HepG2 (cell line): ENCODE data around the gene PPOX. TPM values are rescaled to one million over a fixed set of nuclear protein-coding genes. Genes with fewer than 3 reads are reported as not detected.

ENCODE experiments used
- FOXM1 ChIP-seq: sonication (generic); formaldehyde crosslinking; IDR thresholded peaks from 2 replicates; pipeline ENCODE4 v1.5.0; 2020; ENCODE audit warnings: missing genetic modification reagents
- IRF1 ChIP-seq: sonication (generic); formaldehyde crosslinking; IDR thresholded peaks from 2 replicates; pipeline ENCODE4 v1.4.0; 2020; ENCODE audit warnings: low read depth, mild to moderate bottlenecking, missing genetic modification reagents
- KAT8 ChIP-seq: IDR thresholded peaks from 2 replicates; pipeline ENCODE4 v1.6.1; 2016; ENCODE audit warnings: missing genetic modification reagents, missing compliant biosample characterization
- MAZ ChIP-seq, 2 experiments: sonication (generic) in 1 of 2; formaldehyde crosslinking in 1 of 2; IDR thresholded peaks; 2 replicates each; pipeline versions ENCODE4 v1.5.0 to v1.6.1; 2012 to 2020; ENCODE audit warnings: low read depth in 2 of 2, mild to moderate bottlenecking in 2 of 2, borderline replicate concordance in 1 of 2, improper control_type of control experiment in 1 of 2, low read length in 1 of 2, missing genetic modification reagents in 1 of 2, moderate library complexity in 1 of 2
- MIER3 ChIP-seq: IDR thresholded peaks from 2 replicates; pipeline ENCODE4 v1.6.1; 2016; ENCODE audit warnings: missing compliant biosample characterization, borderline replicate concordance
- NFAT5 ChIP-seq: sonication (generic); formaldehyde crosslinking; IDR thresholded peaks from 2 replicates; pipeline ENCODE4 v1.4.0; 2020; ENCODE audit warnings: missing genetic modification reagents
- NFE2 ChIP-seq: sonication (generic); formaldehyde crosslinking; IDR thresholded peaks from 2 replicates; pipeline ENCODE4 v1.4.0; 2020; ENCODE audit warnings: missing genetic modification reagents
- RAD51 ChIP-seq: fragments of 450-650 bp; IDR thresholded peaks from 2 replicates; pipeline ENCODE4 v1.6.1; 2016; ENCODE audit warnings: borderline replicate concordance
- REST ChIP-seq, 2 experiments: IDR thresholded peaks; 2 replicates each; pipeline ENCODE4 v1.6.1; 2011 to 2012; ENCODE audit warnings: low read length in 2 of 2, borderline replicate concordance in 1 of 2, low read depth in 1 of 2, mild to moderate bottlenecking in 1 of 2, moderate library complexity in 1 of 2
- TBX3 ChIP-seq: fragments of 450-650 bp; IDR thresholded peaks from 2 replicates; pipeline ENCODE4 v1.6.1; 2017; ENCODE audit warnings: antibody characterized with exemption, mild to moderate bottlenecking, inconsistent platforms, borderline replicate concordance
- ZHX1 ChIP-seq: sonication (generic); formaldehyde crosslinking; IDR thresholded peaks from 2 replicates; pipeline ENCODE4 v1.8.1; 2022; ENCODE audit warnings: low read depth, mild to moderate bottlenecking, missing genetic modification reagents
- ZNF441 ChIP-seq: sonication (generic); formaldehyde crosslinking; IDR thresholded peaks from 2 replicates; pipeline ENCODE4 v1.7.0; 2021; ENCODE audit warnings: missing genetic modification reagents, borderline replicate concordance
- ZSCAN22 ChIP-seq: sonication (generic); formaldehyde crosslinking; IDR thresholded peaks from 2 replicates; pipeline ENCODE4 v1.4.0; 2020; ENCODE audit warnings: mild to moderate bottlenecking, missing genetic modification reagents
- polyA plus RNA-seq, 8 experiments: library from polyadenylated mRNA; depleted of rRNA in 3 of 8; stranded (reverse) in 7 of 8; unstranded in 1 of 8; fragments of >200 nt; fragmentation: Illumina TruSeq in 4 of 8; extraction: Trizol in 4 of 8; gene quantifications; 2 replicates each; pipeline versions ENCODE4 v1.2.1 to v1.2.3, GENCODE V29; 2011 to 2016; ENCODE audit warnings: low read depth in 4 of 8, missing spikeins in 1 of 8, mixed read lengths in 1 of 8; ENCODE audit not compliant: insufficient read depth in 1 of 8
- total RNA-seq, 5 experiments: library from RNA; depleted of rRNA; stranded (reverse); fragments of >200 nt; fragmentation: Illumina TruSeq; extraction: Trizol; gene quantifications; 2 replicates each; pipeline ENCODE4 v1.2.3, GENCODE V29; 2016; ENCODE audit warnings: low read depth in 1 of 5

PPOX gene
- total and polyA plus RNA-seq, 2 of the 13 experiments (the other 11 are each of a cell fraction or from before 2014, with no cell fraction given): 15.5 to 27.7 TPM

- TF ChIP-seq REST (IDR thresholded peaks at IDR 0.05; ENCODE audit: borderline replicate concordance in 1 of 2, low read depth in 1 of 2, low read length in 2 of 2) (peak in 1 of 2 experiments; percentile 22; a peak in 1 of 4 replicates), IRF1 (CRISPR knock-in tag) (0 out of 2 replicates have a peak, but pooled peaks have one; percentile 82), NFE2 (CRISPR knock-in tag) (no peak), ZHX1 (CRISPR knock-in tag) (peak; percentile 95), MAZ (IDR thresholded peaks at IDR 0.05; ENCODE audit: borderline replicate concordance, low read depth, low read length) (peak; percentile 43; the same call in 1 of the 2 replicates), MAZ (CRISPR knock-in tag; IDR thresholded peaks at IDR 0.05; ENCODE audit: low read depth) (peak; percentile 81), ZSCAN22 (peak; percentile 72), NFAT5 (CRISPR knock-in tag) (no peak), KAT8 (CRISPR knock-in tag) (peak; percentile 81), TBX3 (0 out of 2 replicates have a peak, but pooled peaks have one; percentile 35), ZNF441 (CRISPR knock-in tag) (no peak), FOXM1 (CRISPR knock-in tag) (no peak), RAD51 (no peak), MIER3 (CRISPR knock-in tag) (0 out of 2 replicates have a peak, but pooled peaks have one; percentile 54)
Measured at GRCh38 chr1:161177112-161177935, 11.1 kb downstream of the PPOX start, which contains the start of gene B4GALT3 (continued).
